Stimulated activated CD4-positive, alpha-beta T cell treated with anti-CD3 and anti-CD28 coated beads, Interleukin-4, amount 100 ng/mL, for 1 hour (primary cell): ENCODE results near the gene FA2H.

Source experiments
- DNase-seq: peaks from one replicate; pipeline ENCODE4 v3.0.0-alpha.2; 2020

The FA2H gene

DNA sequence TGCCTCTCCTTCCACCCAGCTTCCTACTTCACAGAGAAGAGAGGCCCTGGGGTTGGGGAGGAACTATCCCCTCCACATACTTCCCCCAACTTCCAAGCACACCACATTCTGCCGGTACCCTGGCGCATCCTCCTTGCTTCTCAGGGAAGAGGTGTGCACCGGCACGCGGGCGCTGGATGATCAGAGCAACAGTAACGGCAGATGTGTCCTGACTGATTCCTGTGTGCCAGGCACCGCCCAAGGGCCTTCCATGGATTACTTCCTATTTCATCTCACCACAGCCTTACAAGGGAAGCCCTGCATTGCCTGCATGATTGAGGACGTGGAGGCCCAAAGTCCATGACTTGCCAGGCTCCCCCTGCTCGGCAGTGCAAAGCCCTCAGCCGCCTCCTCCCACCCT, 52.9 kb downstream of the FA2H start:
- no peak for DNase-seq

DNA sequence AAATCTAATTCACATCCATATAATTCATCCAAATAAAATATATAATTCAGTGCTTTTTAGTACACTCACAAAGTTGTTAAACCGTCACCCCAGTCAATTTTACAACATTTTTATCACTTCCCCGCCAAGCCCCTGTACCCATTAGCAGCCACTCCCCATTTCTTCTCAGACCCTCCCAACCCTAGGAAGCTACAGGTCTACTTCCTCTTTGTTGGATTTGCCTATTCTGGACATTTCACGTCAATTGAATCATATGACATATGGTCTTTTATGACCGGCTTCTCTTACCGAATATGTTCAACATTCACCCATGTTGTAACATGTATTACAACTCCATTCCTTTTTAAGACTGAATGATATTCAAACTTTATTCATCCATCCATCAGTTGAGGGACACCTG, 54.0 kb downstream of the FA2H start:
- DNase-seq: no peak

DNA sequence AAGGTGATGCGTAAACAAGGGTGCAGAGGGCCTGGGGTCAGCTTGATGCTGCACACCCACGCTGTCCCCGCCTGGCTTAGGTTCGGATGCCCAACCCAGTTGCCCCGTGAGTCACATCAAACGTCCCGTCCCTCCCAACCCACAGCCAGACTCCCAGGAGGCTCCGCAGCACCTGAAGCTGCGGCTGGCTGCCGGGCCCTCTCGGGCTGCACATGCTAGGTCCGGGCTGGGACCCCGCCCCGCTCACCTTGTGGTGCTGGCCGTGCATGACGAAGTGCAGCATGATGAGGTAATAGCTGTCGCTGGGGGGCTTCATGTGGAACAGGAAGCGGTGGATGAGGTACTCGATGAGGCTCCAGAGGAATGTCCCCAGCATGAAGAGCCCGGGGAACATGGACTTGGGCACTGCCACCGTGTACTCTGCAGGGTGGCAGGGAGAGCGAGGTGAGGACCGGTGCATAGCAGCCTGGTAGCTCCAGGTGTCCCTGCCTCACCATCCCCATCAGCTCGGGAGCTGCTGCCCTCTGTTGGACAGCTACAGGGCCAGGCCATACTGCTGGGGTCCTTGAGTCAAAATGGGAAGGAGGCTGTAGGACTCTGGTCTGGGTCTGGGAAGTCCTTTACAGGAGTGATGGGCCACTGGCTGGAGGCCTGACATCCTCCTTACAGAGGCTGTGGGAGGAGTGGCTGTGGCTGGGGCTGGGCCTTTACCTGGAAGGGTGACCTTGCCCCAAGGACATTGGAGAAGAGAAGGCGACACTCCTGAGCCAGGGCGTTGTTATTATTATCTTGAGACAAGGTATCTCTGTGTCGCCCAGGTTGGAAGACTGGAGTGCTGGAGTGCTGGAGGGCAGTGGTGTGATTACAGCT, 55.6 kb downstream of the FA2H start:
- no peak for DNase-seq

DNA sequence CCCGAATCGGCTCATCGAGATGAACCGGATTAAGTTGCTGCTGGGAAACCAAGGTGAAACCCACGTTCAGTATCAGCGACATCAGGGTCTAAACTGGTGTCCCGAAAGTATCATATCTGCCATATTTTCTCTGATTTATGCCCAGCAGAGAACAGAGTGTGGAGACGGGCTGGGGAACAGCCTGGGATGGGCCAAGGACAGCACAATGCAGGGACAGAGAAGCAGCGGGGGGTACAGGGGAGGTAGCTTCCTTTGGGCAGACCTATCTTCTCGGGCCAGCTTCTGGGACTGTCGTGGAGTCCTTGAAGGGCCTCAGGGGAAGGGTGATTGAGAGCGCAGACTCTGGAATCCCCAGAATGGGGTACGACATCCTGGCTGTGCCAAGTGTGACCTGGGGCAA, 56.5 kb downstream of the FA2H start:
- DNase-seq: no peak

DNA sequence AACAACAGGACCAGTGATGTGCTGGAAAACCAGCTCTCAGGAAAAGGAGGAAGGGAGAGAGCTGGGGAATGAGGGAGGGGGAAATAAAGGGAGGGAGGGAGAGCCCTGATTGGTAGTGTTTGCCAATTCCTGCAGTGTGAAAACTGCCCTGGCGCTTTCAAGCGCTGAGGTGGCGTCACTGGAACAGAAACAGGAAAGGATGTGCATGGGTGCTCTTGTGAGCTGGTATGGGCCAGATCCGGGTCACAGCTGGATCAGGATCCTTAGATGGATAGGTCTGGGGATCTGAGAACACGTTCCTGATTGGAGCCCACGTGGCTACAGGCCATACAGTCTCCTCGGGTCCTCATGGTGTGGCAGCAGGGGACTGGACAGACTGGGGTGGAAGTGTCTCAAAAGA, 57.3 kb downstream of the FA2H start:
- DNase-seq: no peak

DNA sequence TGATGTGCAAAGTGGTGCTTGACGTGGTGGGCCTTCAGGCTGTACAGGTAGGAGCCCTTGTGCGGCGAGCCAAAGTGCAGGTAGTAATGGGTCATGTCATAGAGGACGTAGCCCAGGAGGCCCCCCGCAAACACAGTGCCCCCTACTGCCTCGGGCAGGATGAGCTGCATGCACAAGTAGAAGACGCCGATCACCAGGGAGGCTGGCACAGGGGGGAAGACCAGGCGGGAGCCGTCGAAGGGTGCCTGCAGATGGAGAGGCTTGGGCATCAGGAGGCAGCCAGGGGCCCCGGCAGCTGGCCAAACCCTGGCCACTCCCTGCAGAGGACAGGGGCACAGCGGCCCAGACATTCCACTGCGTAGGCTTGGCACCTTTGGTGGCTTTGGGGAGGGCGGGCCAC, 58.3 kb downstream of the FA2H start:
- DNase-seq: no peak

DNA sequence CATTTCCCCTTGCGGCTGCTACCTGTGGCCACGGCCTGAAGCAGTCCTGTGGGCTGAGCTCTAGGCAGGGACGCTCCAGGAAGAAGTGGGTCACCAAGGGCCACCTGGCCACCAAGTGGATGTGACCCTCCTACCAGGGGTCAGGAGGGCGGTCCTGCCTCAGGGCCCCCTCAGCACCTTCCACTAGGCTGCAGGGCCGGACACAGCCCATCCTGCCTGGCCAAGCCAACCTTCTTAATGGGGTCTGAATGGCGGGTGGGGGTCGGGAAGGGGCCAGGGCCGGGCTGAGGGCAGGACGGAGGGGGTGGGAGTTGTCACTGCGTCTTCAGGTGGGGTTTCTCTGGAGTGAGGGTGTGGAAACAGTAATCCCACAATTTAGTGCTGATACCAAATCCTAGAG, 60.7 kb downstream of the FA2H start:
- no peak for DNase-seq

DNA sequence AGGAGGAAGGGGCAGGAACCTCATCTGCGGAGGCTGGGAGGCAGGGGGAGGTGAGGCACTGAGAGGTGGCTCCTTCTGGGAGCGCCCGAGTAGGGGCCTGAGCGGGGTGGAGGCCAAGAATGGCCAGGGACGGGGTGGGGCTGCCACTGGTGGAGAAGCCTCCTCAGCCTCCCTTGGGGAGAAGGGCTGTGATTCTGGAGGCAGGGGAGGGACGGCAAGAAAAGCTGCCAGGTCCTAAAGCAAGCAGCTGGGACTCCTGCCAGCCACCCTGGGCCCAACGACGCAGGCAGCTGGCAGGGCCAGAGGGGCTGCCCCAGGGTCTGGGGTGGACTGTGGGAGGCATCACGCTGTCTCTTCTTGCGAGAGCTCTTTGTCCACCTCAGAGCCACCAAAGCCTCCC, 61.3 kb downstream of the FA2H start:
- no peak for DNase-seq

DNA sequence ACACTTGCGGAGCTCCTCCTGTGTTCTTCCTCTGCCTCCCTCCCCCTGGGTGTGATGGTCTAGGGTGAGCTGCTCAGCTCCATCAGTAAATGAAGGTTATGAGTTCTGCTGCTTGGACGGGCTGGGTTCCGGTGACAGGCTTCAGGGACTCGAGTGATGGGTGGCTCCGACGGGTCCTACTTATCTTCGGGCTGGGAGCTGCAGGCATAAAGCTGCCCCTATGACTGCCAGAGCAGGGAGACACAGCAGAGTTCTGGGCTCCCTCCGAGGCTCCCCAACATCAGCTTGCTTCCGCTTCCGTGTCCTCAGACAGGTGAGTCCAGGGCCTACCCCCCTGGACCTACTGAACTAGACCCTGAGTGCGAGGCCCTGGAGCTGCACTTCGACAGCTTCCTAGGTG, 62.7 kb downstream of the FA2H start:
- DNase-seq: no peak

DNA sequence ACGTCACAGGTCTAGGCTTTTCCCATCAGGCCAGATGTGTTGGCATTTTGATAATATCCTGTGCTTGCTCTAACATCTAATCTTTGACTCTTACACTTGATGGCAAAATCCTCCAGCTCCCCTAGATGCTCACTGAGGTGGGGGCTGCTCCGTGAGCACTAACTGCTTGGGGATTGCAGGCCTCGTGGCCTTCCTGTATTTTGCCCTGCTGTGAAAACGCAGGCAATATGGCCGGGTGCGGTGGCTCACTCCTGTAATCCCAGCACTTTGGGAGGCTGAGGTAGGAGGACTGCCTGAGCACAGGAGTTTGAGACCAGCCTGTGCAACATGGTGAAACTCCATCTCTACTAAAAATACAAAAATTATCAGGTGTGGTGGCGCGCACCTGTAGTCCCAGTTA, 64.2 kb downstream of the FA2H start:
- DNase-seq: no peak

DNA sequence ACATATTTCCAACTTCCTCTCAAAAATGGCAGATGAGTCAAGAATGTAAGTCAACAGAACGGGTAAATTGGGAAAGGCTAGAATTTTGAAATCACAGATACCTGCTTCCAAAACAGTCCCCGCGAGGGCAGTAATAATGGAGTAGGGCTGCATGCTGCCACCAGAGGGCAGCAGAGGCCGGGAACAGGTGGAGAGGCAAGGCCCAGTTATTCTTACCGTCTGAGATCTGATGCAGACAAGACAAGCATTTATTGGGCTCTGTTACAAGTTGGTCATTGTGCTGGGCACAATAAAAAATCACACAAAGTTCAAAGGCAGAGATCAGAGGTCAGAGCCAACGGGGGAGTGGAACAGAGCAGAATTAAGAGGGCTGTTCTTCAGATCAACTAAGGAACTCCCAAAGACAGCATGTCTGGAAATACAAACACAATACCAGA, 65.2 kb downstream of the FA2H start:
- peak; percentile 83 for DNase-seq

DNA sequence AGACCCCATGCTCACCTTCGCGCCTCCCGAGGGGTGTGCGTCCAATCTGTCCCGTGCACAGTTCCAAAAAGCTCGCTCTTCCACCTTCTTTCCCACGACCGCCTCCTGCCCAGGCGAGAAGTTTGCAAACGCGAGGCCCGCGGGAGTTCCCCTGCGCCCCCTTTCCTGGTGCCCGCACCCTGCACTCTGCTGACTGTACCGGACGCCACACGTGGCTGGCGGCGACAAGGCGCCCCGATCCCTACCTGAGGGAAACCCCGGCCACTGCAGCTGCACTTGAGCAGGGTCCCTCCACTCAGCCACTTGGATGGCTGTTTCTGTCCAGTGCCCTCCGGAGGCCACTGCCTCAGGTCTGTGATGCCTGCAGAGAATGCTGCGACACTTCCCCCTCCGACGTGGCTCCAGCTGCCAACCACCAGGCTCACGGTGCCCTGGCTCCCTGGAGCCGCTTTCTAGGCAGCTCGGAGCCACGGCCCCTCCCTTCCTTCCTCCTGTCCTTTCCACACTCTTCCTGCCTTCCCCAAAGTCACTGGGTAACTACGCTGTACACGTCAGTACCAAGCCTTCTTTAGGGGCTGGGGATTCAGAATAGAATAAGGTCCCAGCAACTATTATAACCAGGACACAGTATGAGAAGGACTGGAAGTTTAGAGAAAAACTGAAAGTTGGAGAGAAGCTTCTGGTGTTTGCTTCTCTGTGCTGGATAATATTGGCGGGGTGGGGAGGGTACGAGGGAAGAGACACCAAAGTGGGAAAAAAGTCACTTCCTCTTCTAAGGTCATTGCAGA, 74.0 kb downstream of the FA2H start, which contains the start of gene MLKL:
Gene MLKL (minus strand): TSS at position 425 of the 788 bp plus-strand sequence. CDS start 5,105 bp downstream, outside the sequence.
- DNase-seq: peak; percentile 63

DNA sequence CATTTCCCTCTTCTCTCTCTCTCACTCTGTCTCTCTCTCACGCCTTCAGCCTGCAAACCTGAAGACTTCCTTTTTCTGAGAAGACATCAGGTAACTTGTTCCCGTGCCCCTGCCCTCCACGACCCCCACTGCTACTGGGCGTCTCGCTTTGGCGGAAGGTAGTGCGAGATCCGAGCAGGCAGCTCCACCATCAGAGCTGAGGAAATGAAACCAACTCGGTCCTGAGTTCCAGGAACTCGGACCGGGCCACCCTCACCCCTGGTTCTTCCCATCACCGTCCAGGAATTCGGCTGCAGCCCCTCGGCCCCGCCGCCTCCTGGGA, 74.5 kb downstream of the FA2H start:
- DNase-seq: peak; percentile 24

DNA sequence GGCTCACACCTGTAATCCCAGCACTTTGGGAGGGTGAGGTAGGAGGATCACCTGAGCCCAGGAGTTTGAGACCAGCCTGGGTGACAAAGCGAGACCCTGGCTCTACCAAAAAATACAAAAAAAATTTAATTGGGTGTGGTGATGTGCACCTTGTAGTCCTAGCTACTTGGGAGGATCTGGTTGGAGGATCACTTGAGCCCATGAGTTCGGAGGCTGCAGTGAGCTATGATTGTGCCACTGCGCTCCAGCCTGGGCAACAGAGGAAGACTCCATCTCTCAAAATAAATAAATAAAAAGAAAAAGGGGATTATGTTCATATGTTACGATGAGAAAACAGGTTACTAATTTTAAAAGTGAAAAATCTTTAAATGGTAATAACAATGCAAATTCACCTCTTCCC, 75.0 kb downstream of the FA2H start:
- no peak for DNase-seq

DNA sequence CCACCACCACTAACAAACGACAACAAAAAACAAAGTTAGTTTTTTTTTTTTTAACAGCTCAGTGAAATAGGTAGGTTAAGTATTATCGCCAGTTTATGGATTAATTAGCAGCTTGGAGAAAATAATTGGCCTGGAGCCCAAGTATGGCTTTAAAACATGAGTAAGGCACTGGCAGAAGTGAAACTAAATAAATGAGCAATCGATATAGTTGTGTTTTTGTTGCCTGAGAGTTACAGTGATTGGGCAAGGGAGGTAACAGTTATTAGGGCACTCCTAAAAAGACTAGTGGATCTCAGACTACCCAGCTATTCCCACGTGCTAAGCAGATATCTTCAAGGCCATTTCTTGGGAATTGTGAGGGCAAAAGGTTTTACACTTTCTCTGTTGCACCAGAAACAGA, 76.4 kb downstream of the FA2H start:
- no peak for DNase-seq

DNA sequence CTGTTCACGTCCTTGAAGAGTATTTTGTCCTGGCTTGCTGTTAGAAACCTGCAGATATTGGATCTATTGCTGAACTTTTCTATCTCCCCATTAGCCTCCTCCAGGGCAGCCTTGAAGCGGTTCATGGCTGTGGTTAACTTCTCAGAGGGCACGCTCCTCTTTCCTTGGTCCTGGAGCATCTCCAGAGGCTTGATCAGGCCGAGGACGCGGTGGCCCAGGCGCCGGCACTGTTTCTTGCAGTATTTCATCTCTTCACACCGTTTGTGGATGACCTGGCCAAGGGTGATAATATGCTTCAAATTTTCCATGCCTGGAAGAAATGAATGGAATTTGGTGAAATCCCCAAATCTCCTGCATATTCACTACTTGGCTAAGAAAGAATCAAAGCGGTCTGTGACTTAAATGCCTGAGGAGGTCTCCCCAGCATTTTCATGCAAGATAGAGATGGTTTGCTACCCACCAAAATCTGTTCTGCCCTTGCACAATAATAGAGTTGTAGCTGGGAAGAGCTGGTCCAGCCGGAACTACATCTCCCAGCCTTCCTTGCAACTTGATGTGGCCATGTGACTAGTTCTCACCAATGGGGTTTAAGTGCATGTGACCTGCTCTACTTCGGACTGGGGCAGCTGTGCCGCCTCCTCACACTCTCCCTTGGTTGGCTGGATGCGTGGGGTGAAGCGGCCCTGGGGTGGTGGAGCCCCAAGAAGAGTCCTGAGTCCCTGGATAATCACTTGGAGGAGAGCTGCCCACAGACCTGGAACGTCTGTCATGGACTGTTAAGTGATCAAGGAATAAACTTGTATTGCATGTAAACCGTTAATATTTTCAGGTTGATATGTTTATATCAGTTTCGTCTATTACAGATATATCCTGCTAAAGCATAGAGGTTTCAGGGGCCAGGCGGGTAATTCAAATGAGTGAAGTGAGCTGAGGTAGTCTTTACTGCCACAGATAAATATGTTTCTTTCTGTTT, 78.9 kb downstream of the FA2H start:
- peak; percentile 34 for DNase-seq

DNA sequence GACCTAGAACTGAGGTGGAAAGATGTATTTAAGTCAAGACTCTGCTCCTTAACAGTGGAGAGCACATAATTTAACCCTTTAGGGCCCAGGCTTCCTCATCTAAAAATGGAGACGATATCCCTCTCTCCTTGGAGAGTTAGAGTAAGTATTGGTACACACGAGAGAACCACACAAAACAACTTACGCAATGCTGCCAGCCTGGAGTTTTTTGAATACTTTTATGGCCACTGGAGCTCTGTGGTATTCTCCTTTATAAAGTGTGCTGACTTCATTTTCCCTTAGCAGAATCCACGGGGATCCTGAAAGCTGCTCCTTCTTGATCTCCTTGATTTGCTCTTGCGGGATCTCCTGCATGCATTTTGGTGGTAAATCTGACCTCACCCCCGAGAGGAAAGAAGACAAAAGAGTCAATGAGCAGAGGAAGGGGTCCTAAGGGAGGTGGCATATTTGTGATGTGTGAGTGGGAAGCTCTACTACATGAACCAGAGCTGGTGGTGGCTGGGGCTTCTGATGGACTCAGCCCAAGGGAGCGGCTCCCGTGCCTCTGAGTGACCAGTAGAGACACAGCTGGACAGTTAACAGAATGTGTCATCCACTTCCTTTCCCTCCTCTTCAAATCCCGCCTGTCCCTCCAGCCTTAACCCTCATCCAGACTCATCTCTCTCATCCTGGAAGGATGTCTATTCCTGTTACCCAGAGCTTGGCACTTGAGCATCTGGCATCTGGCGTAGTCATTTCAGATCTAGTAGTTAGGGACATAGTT, 83.3 kb downstream of the FA2H start:
- DNase-seq: no peak

DNA sequence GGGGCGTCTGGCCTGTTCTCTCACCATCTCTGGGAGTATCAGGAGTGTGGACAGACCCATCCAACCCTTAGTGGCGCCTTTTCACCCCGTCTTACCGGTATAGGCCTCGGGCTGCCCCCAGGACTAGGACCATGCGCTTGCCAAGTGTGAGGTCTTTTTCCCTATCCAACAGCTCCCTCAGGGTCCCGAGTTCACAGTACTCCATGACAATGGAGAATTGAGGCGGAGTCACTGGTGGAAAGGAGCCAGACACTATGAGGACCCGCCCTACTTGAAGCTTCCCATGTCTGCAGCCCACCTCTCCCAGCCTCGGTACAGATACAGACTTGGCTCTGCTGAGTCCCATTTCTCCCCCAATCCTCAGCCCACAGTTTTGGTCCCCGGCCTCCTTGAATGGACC, 92.1 kb downstream of the FA2H start:
- no peak for DNase-seq

DNA sequence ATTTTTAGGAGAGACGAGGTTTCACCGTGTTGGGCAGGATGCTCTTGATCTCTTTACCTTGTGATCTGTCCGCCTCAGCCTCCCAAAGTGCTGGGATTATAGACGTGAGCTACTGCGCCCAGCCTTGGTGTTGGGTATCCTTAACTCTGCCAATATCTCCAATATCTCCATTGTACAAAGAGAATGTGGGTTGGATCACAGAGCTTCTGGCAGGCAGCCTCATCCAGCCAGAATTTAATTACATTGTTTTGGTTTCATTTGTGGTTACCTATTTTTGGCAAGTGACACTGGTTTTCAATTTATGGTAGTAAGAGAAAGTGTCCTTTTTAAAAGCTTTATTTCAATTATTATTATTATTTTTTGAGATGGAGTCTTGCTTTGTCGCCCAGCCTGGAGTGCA, 93.9 kb downstream of the FA2H start:
- DNase-seq: no peak

DNA sequence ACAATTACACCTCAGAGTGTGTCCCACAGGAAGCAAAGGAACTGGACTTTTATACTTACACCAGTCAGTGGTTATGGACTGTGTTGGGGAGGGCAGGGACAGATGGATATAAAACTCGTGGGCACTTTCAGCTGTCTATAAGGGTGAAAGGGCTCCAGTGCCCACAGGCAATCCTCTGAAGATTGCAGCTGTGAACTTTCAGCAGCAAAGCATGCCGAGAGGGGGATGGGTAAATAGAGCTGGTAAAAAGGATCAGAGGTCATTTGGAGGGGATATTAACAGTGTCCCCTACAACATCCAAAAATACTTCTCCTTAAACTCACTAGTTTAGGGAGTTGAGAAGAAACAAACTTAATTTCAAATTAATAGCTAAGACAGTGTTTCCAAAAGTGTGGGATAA, 94.6 kb downstream of the FA2H start:
- DNase-seq: no peak

DNA sequence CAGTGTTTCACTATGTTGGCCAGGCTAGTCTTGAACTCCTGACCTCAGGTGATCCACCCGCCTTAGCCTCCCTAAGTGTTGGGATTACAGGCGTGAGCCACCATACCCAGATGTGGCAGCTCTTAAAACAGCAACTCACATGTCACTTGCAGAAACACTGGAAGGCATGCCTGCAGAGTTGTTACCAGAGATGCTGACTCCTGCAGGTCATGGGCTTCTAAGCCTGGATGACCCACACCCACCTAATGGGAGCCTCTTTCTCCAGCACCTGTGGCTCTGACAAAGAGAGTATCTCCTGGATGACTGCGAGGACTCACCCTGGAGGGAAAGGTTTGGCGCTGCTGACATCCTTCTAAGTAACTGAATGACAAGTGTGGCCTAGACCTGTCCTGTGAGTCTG, 96.8 kb downstream of the FA2H start:
- no peak for DNase-seq

DNA sequence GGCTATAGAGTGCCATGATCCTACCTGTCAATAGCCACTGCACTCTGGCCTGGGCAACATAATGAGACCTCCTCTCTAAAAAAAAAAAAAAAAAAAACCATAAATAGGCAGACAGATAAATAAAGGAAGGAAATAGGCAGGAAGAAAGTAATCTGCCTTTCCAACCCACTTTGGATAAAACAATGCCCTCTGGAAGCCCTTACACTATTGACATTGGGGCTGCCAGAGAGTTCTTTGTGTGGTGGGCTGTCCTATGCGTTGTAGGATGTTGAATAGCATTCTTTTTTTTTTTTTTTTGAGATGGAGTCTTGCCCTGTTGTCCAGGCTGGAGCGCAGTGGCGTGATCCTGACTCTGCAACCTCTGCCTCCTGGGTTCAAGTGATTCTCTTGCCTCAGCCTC, 100.7 kb downstream of the FA2H start:
- no peak for DNase-seq
